HCT116 (cell line): Measurements from ENCODE around the gene LYRM4. TPM values are rescaled to one million over a fixed set of nuclear protein-coding genes. Genes with fewer than 3 reads are reported as not detected.

Experiments used
- ATAC-seq: fragments of 200-7000 bp; cut with Tn5 transposase; 2 replicates; pipeline ENCODE4 v1.9.1; 2020; ENCODE audit warnings: mild to moderate bottlenecking, moderate library complexity
- BruUV-seq: library from RNA; stranded (reverse); fragments of 400-500 nt; replicated peaks from 2 replicates; lab custom pipeline; 2021; lab: Mats Ljungman, UMichigan
- CTCF ChIA-PET: fragments of 300-600 bp; sonication (Branson Sonifier 250); formaldehyde crosslinking; loops from one replicate; lab custom pipeline; 2021; ENCODE audit warnings: antibody characterized with exemption; lab: Charles Lee
- POLR2A ChIA-PET: fragments of 300-600, 350-600 bp; sonication (Branson Sonifier 250); formaldehyde crosslinking; loops from one replicate; lab custom pipeline; 2021; ENCODE audit warnings: antibody characterized with exemption; lab: Charles Lee
- RAD21 ChIA-PET, 2 experiments: fragments of 300-600 bp; sonication (Branson Sonifier 250); formaldehyde crosslinking; loops; one replicate each; lab custom pipeline; 2023; ENCODE audit warnings: low total read pairs in 2 of 2; ENCODE audit not compliant: uncharacterized antibody in 2 of 2, unreplicated experiment in 2 of 2, low non-redundant PET in 1 of 2; lab: Charles Lee
- DNase-seq: peaks from one replicate; pipeline ENCODE4 v3.0.0-alpha.2; 2010; ENCODE audit warnings: low read depth, low spot score
- H2AFZ ChIP-seq: fragments of 200-600 bp; shearing (Covaris generic), sonication (generic); 2 replicates; pipeline ENCODE4 v1.6.1; 2017; ENCODE audit warnings: low read depth, mixed run types, mixed read lengths, antibody characterized with exemption, low read length; ENCODE audit not compliant: poor library complexity, severe bottlenecking
- H3K27ac ChIP-seq: 2 replicates; pipeline ENCODE4 v1.5.1; 2012; ENCODE audit warnings: low read depth, low read length
- H3K27me3 ChIP-seq: fragments of 200-600 bp; sonication (generic); 2 replicates; pipeline ENCODE4 v1.6.1; 2016; ENCODE audit warnings: mixed run types, low read length, mixed read lengths; ENCODE audit not compliant: insufficient read depth
- H3K36me3 ChIP-seq, 2 experiments: fragments of 200-500 bp in 1 of 2; fragments of 200-600 bp in 1 of 2; sonication (Bioruptor generic) in 1 of 2; sonication (generic) in 1 of 2; 2 replicates each; pipeline versions ENCODE4 v1.5.1 to v1.6.1; 2014 to 2016; ENCODE audit warnings: low read length in 2 of 2, inconsistent platforms in 1 of 2, mixed read lengths in 1 of 2, mixed run types in 1 of 2; ENCODE audit not compliant: insufficient read depth in 2 of 2, control insufficient read depth in 1 of 2
- H3K4me1 ChIP-seq, 2 experiments: fragments of 200-600 bp in 1 of 2; sonication (generic) in 1 of 2; 2 replicates each; pipeline versions ENCODE4 v1.5.1 to v1.6.1; 2012 to 2017; ENCODE audit warnings: low read length in 2 of 2, inconsistent platforms in 1 of 2, mild to moderate bottlenecking in 1 of 2, mixed read lengths in 1 of 2, mixed run types in 1 of 2, moderate library complexity in 1 of 2; ENCODE audit not compliant: insufficient read depth in 2 of 2, control insufficient read depth in 1 of 2
- H3K4me2 ChIP-seq: fragments of 200-600 bp; sonication (generic); 2 replicates; pipeline ENCODE4 v1.6.1; 2017; ENCODE audit warnings: mixed run types, low read length, mixed read lengths
- H3K4me3 ChIP-seq, 2 experiments: fragments of 200-600 bp in 1 of 2; sonication (generic) in 1 of 2; replicated peaks in 1 of 2; 2 replicates each; pipeline ENCODE4 v1.5.1; 2011 to 2016; ENCODE audit warnings: low read length in 2 of 2, control low read depth in 1 of 2, low read depth in 1 of 2, mild to moderate bottlenecking in 1 of 2, mixed read lengths in 1 of 2, mixed run types in 1 of 2
- H3K79me2 ChIP-seq: fragments of 200-600 bp; sonication (generic); 2 replicates; pipeline ENCODE4 v1.6.1; 2017; ENCODE audit warnings: mild to moderate bottlenecking, mixed run types, low read length, moderate library complexity, mixed read lengths; ENCODE audit not compliant: insufficient read depth
- H3K9ac ChIP-seq: fragments of 200-600 bp; sonication (generic); 2 replicates; pipeline ENCODE4 v1.6.1; 2016; ENCODE audit warnings: low read length, mixed read lengths
- H3K9me2 ChIP-seq: fragments of 200-600 bp; sonication (generic), shearing (Covaris generic); 2 replicates; pipeline ENCODE4 v1.6.1; 2017; ENCODE audit warnings: mixed run types, mild to moderate bottlenecking, moderate library complexity; ENCODE audit not compliant: insufficient read depth
- H3K9me3 ChIP-seq, 2 experiments: fragments of 200-500 bp in 1 of 2; fragments of 200-600 bp in 1 of 2; sonication (Bioruptor generic) in 1 of 2; sonication (generic) in 1 of 2; 2 replicates each; pipeline ENCODE4 v1.6.1; 2014 to 2017; ENCODE audit warnings: low read length in 2 of 2, mixed read lengths in 2 of 2, inconsistent platforms in 1 of 2, low read depth in 1 of 2, mild to moderate bottlenecking in 1 of 2, mixed run types in 1 of 2, moderate library complexity in 1 of 2; ENCODE audit not compliant: control insufficient read depth in 1 of 2, insufficient read depth in 1 of 2
- H4K20me1 ChIP-seq: fragments of 200-600 bp; sonication (generic), shearing (Covaris generic); 2 replicates; pipeline ENCODE4 v1.6.1; 2017; ENCODE audit warnings: mixed run types, mild to moderate bottlenecking, moderate library complexity; ENCODE audit not compliant: insufficient read depth
- ATF3 ChIP-seq: IDR thresholded peaks from 2 replicates; pipeline ENCODE4 v1.6.1; 2012
- CEBPB ChIP-seq: IDR thresholded peaks from 2 replicates; pipeline ENCODE4 v1.6.1; 2012; ENCODE audit warnings: low read depth
- CTCF ChIP-seq, 3 experiments: fragments of 200-600 bp in 1 of 3; sonication (generic) in 1 of 3; IDR thresholded peaks in 2 of 3; conservative IDR thresholded peaks in 1 of 3; 2 replicates each; pipeline ENCODE4 v1.5.1; 2012 to 2017; ENCODE audit warnings: low read depth in 2 of 3, low read length in 2 of 3, antibody characterized with exemption in 1 of 3, borderline replicate concordance in 1 of 3, control low read depth in 1 of 3, mild to moderate bottlenecking in 1 of 3, mixed read lengths in 1 of 3, mixed run types in 1 of 3, moderate library complexity in 1 of 3; ENCODE audit not compliant: insufficient read depth in 1 of 3
- EGR1 ChIP-seq: IDR thresholded peaks from 2 replicates; pipeline ENCODE4 v1.6.1; 2012; ENCODE audit warnings: low read depth
- EZH2 ChIP-seq: fragments of 200-600 bp; sonication (generic); IDR thresholded peaks from 2 replicates; pipeline ENCODE4 v1.6.1; 2017; ENCODE audit warnings: antibody characterized with exemption, mixed run types
- FOSL1 ChIP-seq: IDR thresholded peaks from 2 replicates; pipeline ENCODE4 v1.6.1; 2012; ENCODE audit warnings: low read depth
- POLR2A ChIP-seq: IDR thresholded peaks from 2 replicates; pipeline ENCODE4 v1.7.0; 2011; ENCODE audit warnings: borderline replicate concordance; ENCODE audit not compliant: insufficient read depth, insufficient read length; ENCODE audit errors: extremely low read depth
- POLR2AphosphoS5 ChIP-seq: IDR thresholded peaks from 2 replicates; pipeline ENCODE4 v1.6.1; 2011; ENCODE audit warnings: mild to moderate bottlenecking, low read depth, low read length, moderate library complexity
- REST ChIP-seq: IDR thresholded peaks from 2 replicates; pipeline ENCODE4 v1.6.1; 2012; ENCODE audit warnings: low read depth
- SIN3A ChIP-seq: IDR thresholded peaks from 2 replicates; pipeline ENCODE4 v1.6.1; 2012; ENCODE audit warnings: low read depth
- SP1 ChIP-seq: IDR thresholded peaks from 2 replicates; pipeline ENCODE4 v1.6.1; 2012; ENCODE audit warnings: low read depth
- TCF7L2 ChIP-seq: IDR thresholded peaks from 2 replicates; pipeline ENCODE4 v1.7.0; 2011; ENCODE audit warnings: borderline replicate concordance, inconsistent platforms; ENCODE audit not compliant: insufficient read depth, insufficient read length; ENCODE audit errors: extremely low read depth
- YY1 ChIP-seq: IDR thresholded peaks from 2 replicates; pipeline ENCODE4 v1.6.1; 2011; ENCODE audit warnings: low read length, low read depth, moderate library complexity, mild to moderate bottlenecking; ENCODE audit not compliant: insufficient replicate concordance; ENCODE audit errors: extremely low read depth
- ZFX ChIP-seq: fragments of 450-650 bp; IDR thresholded peaks from 2 replicates; pipeline ENCODE4 v1.6.1; 2017
- ZNF274 ChIP-seq: fragments of 200-500 bp; sonication (Bioruptor generic); IDR thresholded peaks from 2 replicates; pipeline ENCODE4 v1.6.1; 2014; ENCODE audit warnings: mild to moderate bottlenecking, low read depth, low read length, inconsistent platforms
- intact Hi-C: fragments of 100-400 bp; cut with micrococcal nuclease; formaldehyde crosslinking; loops from 2 replicates; pipeline ENCODE4 v1.10.0; 2022
- total RNA-seq: library from RNA; stranded (reverse); gene quantifications from one replicate; pipeline ENCODE4 v1.2.1, GENCODE V29; 2021; ENCODE audit not compliant: unreplicated experiment

The LYRM4 gene
- total RNA-seq, 1 experiment from 2014 or later, result 30.1 TPM

- H3K4me3 ChIP-seq, result no peak overlapping the region
- ChIA-PET RAD21 (no interaction called here), POLR2A (no interaction called here)
- no peak overlapping the region for H3K9ac ChIP-seq
- H3K27me3 ChIP-seq, result no peaks in the 10 kb centered on the region
- no peaks in the 10 kb centered on the region; a peak in 1 of 4 replicates for H3K36me3 ChIP-seq
- H4K20me1 ChIP-seq, result no peaks in the 10 kb centered on the region; the same call in 1 of the 2 replicates
- no TSS peak for BruUV-seq
- TF ChIP-seq EZH2 (no peak), SP1 (no peak), YY1 (no peak), SIN3A (no peak), TCF7L2 (no peak), FOSL1 (no peak), POLR2A (no peak), ZNF274 (no peak), ATF3 (no peak), CTCF (IDR thresholded peaks at IDR 0.05 in 2 of 3, conservative IDR thresholded peaks at IDR 0.05 in 1 of 3; ENCODE audit: borderline replicate concordance in 1 of 3, insufficient read depth in 1 of 3, low read depth in 2 of 3, low read length in 2 of 3) (no peak), ZFX (no peak), CEBPB (no peak), POLR2AphosphoS5 (no peak), EGR1 (no peak), REST (no peak)
- TF ChIP-seq, all 23 proteins: peak for 0
- Histone ChIP-seq H3K9me3 (no peaks in the 10 kb centered on the region), H3K4me1 (no peaks in the 10 kb centered on the region), H3K4me2 (no peak overlapping the region), H2AFZ (no peak overlapping the region), H3K9me2 (no peaks in the 10 kb centered on the region), H3K27ac (no peak overlapping the region), H3K79me2 (0 out of 2 replicates have a peak, but pooled peaks cover 3% of the 10 kb centered on the region)
- DNase-seq (no peak), ATAC-seq (no peak)
- CTCF ChIA-PET, result no interaction called here
- intact Hi-C loops, result no loop called here
These were observed 21.5 kb upstream of the LYRM4 start for GRCh38 chr6:5282191-5282623.
